B cell (primary cell): ENCODE data around the gene MIPOL1. TPM values are rescaled to one million over a fixed set of nuclear protein-coding genes. Genes with fewer than 3 reads are reported as not detected.

Source experiments
- ATAC-seq: fragments of 200-7000 bp; cut with Tn5 transposase; one replicate; pipeline ENCODE4 v1.10.0; 2021; ENCODE audit warnings: low read depth, mild to moderate bottlenecking, moderate number of reproducible peaks, moderate library complexity
- CTCF ChIA-PET: fragments of 350-600 bp; sonication (Branson Sonifier 250); formaldehyde crosslinking; loops from one replicate; lab custom pipeline; 2021; ENCODE audit warnings: antibody characterized with exemption, inconsistent platforms; lab: Charles Lee
- POLR2A ChIA-PET: fragments of 350-600 bp; sonication (Branson Sonifier 250); formaldehyde crosslinking; loops from one replicate; lab custom pipeline; 2021; ENCODE audit warnings: antibody characterized with exemption; lab: Charles Lee
- DNase-seq: peaks from one replicate; pipeline ENCODE4 v3.0.0; 2013
- H2AFZ ChIP-seq: 2 replicates; pipeline ENCODE4 v1.6.1; 2012; ENCODE audit warnings: mild to moderate bottlenecking, low read depth, low read length; ENCODE audit not compliant: insufficient read depth, poor library complexity, severe bottlenecking
- H3K27ac ChIP-seq, 2 donors: 1 replicate in 1 of 2; 2 replicates in 1 of 2; pipeline ENCODE4 v1.5.1; 2012 to 2013; ENCODE audit warnings: low read length in 2 of 2, mild to moderate bottlenecking in 2 of 2, moderate library complexity in 1 of 2
- H3K27me3 ChIP-seq, 4 experiments: fragments of 200-600 bp in 1 of 4; sonication (generic) in 1 of 4; replicated peaks in 1 of 4; 1 replicate in 2 of 4; 2 replicates in 2 of 4; pipeline versions ENCODE4 v1.6.1 to v1.7.0; 2013 to 2016; ENCODE audit warnings: low read length in 3 of 4, mild to moderate bottlenecking in 2 of 4, mixed read lengths in 1 of 4, moderate library complexity in 1 of 4; ENCODE audit not compliant: insufficient read depth in 4 of 4, control insufficient read depth in 3 of 4; ENCODE audit errors: control extremely low read depth in 1 of 4
- H3K36me3 ChIP-seq, 2 experiments: replicated peaks in 1 of 2; 1 replicate in 1 of 2; 2 replicates in 1 of 2; pipeline versions ENCODE4 v1.6.1 to v1.7.1; 2013; ENCODE audit warnings: low read length in 1 of 2; ENCODE audit not compliant: insufficient read depth in 2 of 2, control insufficient read depth in 1 of 2; ENCODE audit errors: control extremely low read depth in 1 of 2, extremely low read depth in 1 of 2
- H3K4me1 ChIP-seq, 2 donors: fragments of 200-600 bp in 1 of 2; sonication (generic) in 1 of 2; 1 replicate in 1 of 2; 2 replicates in 1 of 2; pipeline versions ENCODE4 v1.5.1 to v1.6.1; 2013 to 2017; ENCODE audit warnings: low read length in 2 of 2; ENCODE audit not compliant: control insufficient read depth in 2 of 2, insufficient read depth in 2 of 2
- H3K4me2 ChIP-seq: replicated peaks from 2 replicates; pipeline ENCODE3; 2012; ENCODE audit warnings: mild to moderate bottlenecking, low read depth, low read length; ENCODE audit not compliant: poor library complexity, severe bottlenecking
- H3K4me3 ChIP-seq, 5 experiments: fragments of 200-600 bp in 1 of 5; sonication (generic) in 1 of 5; 1 replicate in 3 of 5; 2 replicates in 2 of 5; pipeline versions ENCODE4 v1.5.1 to v1.7.0; 2011 to 2016; ENCODE audit warnings: low read length in 4 of 5, mild to moderate bottlenecking in 4 of 5, low read depth in 2 of 5, control low read depth in 1 of 5, moderate library complexity in 1 of 5; ENCODE audit not compliant: insufficient read depth in 1 of 5; ENCODE audit errors: control extremely low read depth in 1 of 5, extremely low read depth in 1 of 5
- H3K79me2 ChIP-seq: fragments of 200-600 bp; sonication (generic); one replicate; pipeline ENCODE4 v1.6.0; 2016; ENCODE audit warnings: low read length; ENCODE audit not compliant: control insufficient read depth, insufficient read depth
- H3K9ac ChIP-seq: fragments of 200-600 bp; sonication (generic); 2 replicates; pipeline ENCODE4 v1.6.1; 2017; ENCODE audit warnings: mild to moderate bottlenecking, low read length, moderate library complexity
- H3K9me3 ChIP-seq, 3 donors: one replicate each; pipeline versions ENCODE4 v1.6.1 to v1.7.1; 2013; ENCODE audit warnings: low read length in 2 of 3; ENCODE audit not compliant: control insufficient read depth in 2 of 3, insufficient read depth in 1 of 3; ENCODE audit errors: control extremely low read depth in 1 of 3
- H4K20me1 ChIP-seq: 2 replicates; pipeline ENCODE4 v1.6.0; 2012; ENCODE audit warnings: mild to moderate bottlenecking, low read length; ENCODE audit not compliant: insufficient read depth, control insufficient read depth, poor library complexity, severe bottlenecking
- H3K27ac Mint-ChIP-seq: one replicate; pipeline ENCODE4 v1.8.0; 2021; ENCODE audit warnings: mixed read lengths
- H3K27me3 Mint-ChIP-seq: one replicate; pipeline ENCODE4 v1.8.0; 2021; ENCODE audit warnings: mixed read lengths
- H3K4me1 Mint-ChIP-seq: one replicate; pipeline ENCODE4 v1.8.0; 2021; ENCODE audit warnings: mixed read lengths
- H3K4me3 Mint-ChIP-seq: one replicate; pipeline ENCODE4 v1.8.0; 2021; ENCODE audit warnings: mixed read lengths
- H3K9me3 Mint-ChIP-seq: one replicate; pipeline ENCODE4 v1.8.0; 2022; ENCODE audit warnings: mixed read lengths; ENCODE audit not compliant: insufficient read depth
- CTCF ChIP-seq: fragments of 200-600 bp; IDR thresholded peaks from one replicate; pipeline ENCODE4 v1.8.0; 2022; ENCODE audit warnings: antibody characterized with exemption, mild to moderate bottlenecking
- EZH2 ChIP-seq: IDR thresholded peaks from 2 replicates; pipeline ENCODE4 v1.6.1; 2012; ENCODE audit warnings: borderline replicate concordance, low read depth, mild to moderate bottlenecking, moderate library complexity, low read length; ENCODE audit not compliant: insufficient read depth, poor library complexity, severe bottlenecking
- WGBS: methylation state at CpG from one replicate; pipeline ENCODE4 v1.1.5; 2013; ENCODE audit warnings: missing lambda C conversion rate; ENCODE audit not compliant: insufficient coverage; 5-methylcytosine and 5-hydroxymethylcytosine counted together
- intact Hi-C: fragments of 100-400 bp; cut with micrococcal nuclease; formaldehyde crosslinking; loops from one replicate; pipeline ENCODE4 v1.10.0; 2022
- polyA plus RNA-seq: library from polyadenylated mRNA; depleted of rRNA; stranded (reverse); fragments of >200 nt; gene quantifications from 2 replicates; pipeline ENCODE4 v1.2.3, GENCODE V29; 2012
- total RNA-seq, 2 donors: library from RNA; stranded (reverse); fragments of 120-200 nt in 1 of 2; gene quantifications; 1 replicate in 1 of 2; 2 replicates in 1 of 2; pipeline versions ENCODE4 v1.2.3 to v1.2.4, GENCODE V29; 2013 to 2022

MIPOL1 gene
- total and polyA plus RNA-seq, 2 donors (not counting 1 experiment from before 2014, with no cell fraction given) = 0.17 TPM; not detected in 1

GRCh38 chr14:37330910-37331309 lies 133.2 kb downstream of the MIPOL1 start:
- POLR2A ChIA-PET = no interaction called here
- Histone ChIP-seq H3K4me3 (no peak overlapping the region), H2AFZ (no peak overlapping the region), H3K36me3 (no peaks in the 10 kb centered on the region), H3K27me3 (no peaks in the 10 kb centered on the region), H4K20me1 (no peaks in the 10 kb centered on the region), H3K79me2 (no peaks in the 10 kb centered on the region), H3K4me1 (no peaks in the 10 kb centered on the region), H3K9ac (no peak overlapping the region), H3K4me2 (no peak overlapping the region), H3K27ac (no peak overlapping the region), H3K9me3 (peaks cover 0 to 6% (median 0%) of the 10 kb centered on the region in 3 donors)
- ATAC-seq = no peak
- no peak for DNase-seq
- no peaks in the 10 kb centered on the region for H3K27me3 Mint-ChIP-seq
- TF ChIP-seq CTCF (no peak), EZH2 (no peak)
- H3K9me3 Mint-ChIP-seq = peaks cover 2% of the 10 kb centered on the region
- H3K4me1 Mint-ChIP-seq = no peaks in the 10 kb centered on the region
- no peak overlapping the region for H3K4me3 Mint-ChIP-seq
- intact Hi-C loops = no loop called here
- CTCF ChIA-PET = no interaction called here
- no peak overlapping the region for H3K27ac Mint-ChIP-seq

GRCh38 chr14:37340353-37340752 lies 142.6 kb downstream of the MIPOL1 start:
- Histone ChIP-seq H2AFZ (no peak overlapping the region), H3K4me2 (no peak overlapping the region), H3K79me2 (no peaks in the 10 kb centered on the region), H3K4me3 (no peak overlapping the region), H3K36me3 (no peaks in the 10 kb centered on the region), H3K4me1 (no peaks in the 10 kb centered on the region), H4K20me1 (no peaks in the 10 kb centered on the region), H3K9ac (no peak overlapping the region), H3K27ac (no peak overlapping the region), H3K9me3 (peaks cover 0 to 5% (median 0%) of the 10 kb centered on the region in 3 donors), H3K27me3 (no peaks in the 10 kb centered on the region)
- ChIA-PET POLR2A (no interaction called here), CTCF (no interaction called here)
- ATAC-seq (no peak), DNase-seq (no peak)
- Mint-ChIP-seq H3K4me3 (no peak overlapping the region), H3K27me3 (no peaks in the 10 kb centered on the region), H3K27ac (no peak overlapping the region), H3K9me3 (peaks cover under 1% of the 10 kb centered on the region), H3K4me1 (no peaks in the 10 kb centered on the region)
- WGBS = no CpG with 5 or more reads among the region's 4 CpGs
- intact Hi-C loops = no loop called here
- no peak for TF ChIP-seq EZH2
- TF ChIP-seq CTCF = no peak
